Measurements from ENCODE around the gene DDX3X. TPM values are rescaled to one million over a fixed set of nuclear protein-coding genes. Genes with fewer than 3 reads are reported as not detected.

The DDX3X gene
- total RNA-seq, 1 donor, result 160 TPM

DNA sequence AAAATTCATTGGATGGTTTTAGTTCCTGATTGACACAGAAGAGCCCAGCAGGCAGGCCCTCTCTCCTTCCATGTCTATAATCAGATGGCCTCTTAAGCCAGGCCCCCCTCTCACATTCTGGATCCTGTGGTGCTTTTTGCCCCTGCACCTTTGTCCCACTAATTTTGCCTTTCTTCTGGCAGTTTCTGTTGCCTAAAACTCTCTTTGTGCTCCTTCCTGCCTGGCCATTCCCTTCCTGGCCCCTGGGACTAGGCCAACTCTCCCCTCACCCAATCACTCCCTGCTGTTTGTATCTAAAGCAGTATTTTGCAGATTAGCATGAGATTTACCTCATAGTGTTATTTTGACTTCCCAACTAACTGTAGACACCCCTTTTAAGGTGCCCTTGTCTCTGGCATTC lies 42.7 kb upstream of the DDX3X start:
- no peak for DNase-seq (ENCODE audit: insufficient read length, low spot score, missing footprints)
- Histone ChIP-seq H3K4me2 (ENCODE audit: insufficient read depth, low read length) (no peak overlapping the region), H3K27ac (ENCODE audit: low read depth, low read length) (no peak overlapping the region), H3K79me2 (ENCODE audit: insufficient read depth, low read length) (no peaks in the 10 kb centered on the region), H3K36me3 (ENCODE audit: insufficient read depth, low read length) (no peaks in the 10 kb centered on the region), H3K4me1 (ENCODE audit: insufficient read depth, low read length) (no peaks in the 10 kb centered on the region), H3K27me3 (ENCODE audit: insufficient read depth, low read length) (no peaks in the 10 kb centered on the region), H4K20me1 (ENCODE audit: insufficient read depth, low read length) (no peaks in the 10 kb centered on the region), H3K4me3 (ENCODE audit: insufficient read depth, low read length) (no peak overlapping the region), H2AFZ (ENCODE audit: low read length) (no peak overlapping the region), H3K9me3 (ENCODE audit: low read depth, low read length) (no peaks in the 10 kb centered on the region)
- TF ChIP-seq, protein P1, sequence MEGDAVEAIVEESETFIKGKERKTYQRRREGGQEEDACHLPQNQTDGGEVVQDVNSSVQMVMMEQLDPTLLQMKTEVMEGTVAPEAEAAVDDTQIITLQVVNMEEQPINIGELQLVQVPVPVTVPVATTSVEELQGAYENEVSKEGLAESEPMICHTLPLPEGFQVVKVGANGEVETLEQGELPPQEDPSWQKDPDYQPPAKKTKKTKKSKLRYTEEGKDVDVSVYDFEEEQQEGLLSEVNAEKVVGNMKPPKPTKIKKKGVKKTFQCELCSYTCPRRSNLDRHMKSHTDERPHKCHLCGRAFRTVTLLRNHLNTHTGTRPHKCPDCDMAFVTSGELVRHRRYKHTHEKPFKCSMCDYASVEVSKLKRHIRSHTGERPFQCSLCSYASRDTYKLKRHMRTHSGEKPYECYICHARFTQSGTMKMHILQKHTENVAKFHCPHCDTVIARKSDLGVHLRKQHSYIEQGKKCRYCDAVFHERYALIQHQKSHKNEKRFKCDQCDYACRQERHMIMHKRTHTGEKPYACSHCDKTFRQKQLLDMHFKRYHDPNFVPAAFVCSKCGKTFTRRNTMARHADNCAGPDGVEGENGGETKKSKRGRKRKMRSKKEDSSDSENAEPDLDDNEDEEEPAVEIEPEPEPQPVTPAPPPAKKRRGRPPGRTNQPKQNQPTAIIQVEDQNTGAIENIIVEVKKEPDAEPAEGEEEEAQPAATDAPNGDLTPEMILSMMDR (IDR thresholded peaks at IDR 0.05; ENCODE audit: extremely low read depth, low read depth, low read length), result no peak

DNA sequence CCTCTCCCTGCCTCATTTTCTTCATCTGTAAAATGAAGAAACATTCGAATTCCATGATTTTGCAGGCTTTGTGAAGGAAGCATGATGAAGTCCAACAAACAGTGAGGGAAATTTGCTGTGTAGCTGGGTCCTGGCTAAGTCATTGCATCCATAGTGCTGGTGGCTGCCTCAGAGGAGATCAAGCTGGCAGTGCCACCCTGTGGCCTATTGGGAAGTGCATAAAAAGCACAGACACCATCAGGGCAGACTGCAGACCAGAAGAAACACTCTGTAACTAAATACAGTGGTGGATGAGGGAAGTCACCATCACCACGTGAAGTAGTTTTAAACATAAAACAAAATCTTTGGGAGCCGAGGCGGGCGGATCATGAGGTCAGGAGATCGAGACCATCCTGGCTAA lies 40.7 kb upstream of the DDX3X start:
- no peaks in the 10 kb centered on the region for H3K27me3 ChIP-seq (ENCODE audit: insufficient read depth, low read length)
- H2AFZ ChIP-seq (ENCODE audit: low read length), result no peak overlapping the region
- peaks cover 3% of the 10 kb centered on the region for H3K4me1 ChIP-seq (ENCODE audit: insufficient read depth, low read length)
- H3K9me3 ChIP-seq (ENCODE audit: low read depth, low read length), result no peaks in the 10 kb centered on the region
- H4K20me1 ChIP-seq (ENCODE audit: insufficient read depth, low read length), result no peaks in the 10 kb centered on the region
- no peak overlapping the region for H3K4me2 ChIP-seq (ENCODE audit: insufficient read depth, low read length)
- no peak for DNase-seq (ENCODE audit: insufficient read length, low spot score, missing footprints)
- no peaks in the 10 kb centered on the region for H3K36me3 ChIP-seq (ENCODE audit: insufficient read depth, low read length)
- H3K79me2 ChIP-seq (ENCODE audit: insufficient read depth, low read length), result no peaks in the 10 kb centered on the region
- no peak overlapping the region for H3K4me3 ChIP-seq (ENCODE audit: insufficient read depth, low read length)
- TF ChIP-seq, protein P1 (IDR thresholded peaks at IDR 0.05; ENCODE audit: extremely low read depth, low read depth, low read length), result peak; percentile 44
- no peak overlapping the region for H3K27ac ChIP-seq (ENCODE audit: low read depth, low read length)

DNA sequence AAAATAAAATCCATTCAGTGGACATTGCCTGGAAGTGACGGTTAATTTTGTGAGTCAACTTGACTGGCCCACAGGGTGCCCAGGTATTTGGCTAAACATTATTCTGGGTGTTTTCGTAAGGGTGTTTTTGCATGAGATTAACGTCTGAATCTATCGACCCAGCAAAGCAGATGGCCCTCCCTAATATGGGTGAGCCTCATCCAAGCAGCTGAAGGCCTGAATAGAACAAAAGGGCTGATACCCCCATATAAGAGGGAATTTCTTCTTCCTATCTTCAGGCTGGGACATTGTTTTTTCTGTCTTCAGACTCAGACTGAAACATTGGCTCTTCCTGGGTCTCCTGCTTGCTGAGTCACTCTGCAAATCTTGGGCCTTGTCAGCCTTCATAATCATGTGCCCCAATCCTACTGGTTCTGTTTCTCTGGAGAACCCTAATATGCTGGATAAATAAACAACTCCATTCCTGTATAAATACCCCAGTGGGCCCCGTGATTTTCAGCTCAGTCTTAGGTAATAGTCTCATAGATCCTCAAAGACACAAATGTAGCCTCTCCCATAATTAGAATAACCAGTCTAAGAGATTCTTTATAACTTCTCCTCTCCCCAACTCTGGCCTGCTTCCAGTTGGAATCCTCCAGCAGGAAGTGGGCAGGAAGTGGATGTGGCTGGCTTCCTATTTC lies 33.1 kb upstream of the DDX3X start:
- Histone ChIP-seq H3K4me2 (ENCODE audit: insufficient read depth, low read length) (peak overlapping the region; percentile 10), H3K27ac (ENCODE audit: low read depth, low read length) (peak overlapping the region; percentile 67), H3K79me2 (ENCODE audit: insufficient read depth, low read length) (no peaks in the 10 kb centered on the region), H3K36me3 (ENCODE audit: insufficient read depth, low read length) (no peaks in the 10 kb centered on the region), H4K20me1 (ENCODE audit: insufficient read depth, low read length) (no peaks in the 10 kb centered on the region), H3K4me1 (ENCODE audit: insufficient read depth, low read length) (peaks cover 24% of the 10 kb centered on the region), H3K27me3 (ENCODE audit: insufficient read depth, low read length) (no peaks in the 10 kb centered on the region), H3K4me3 (ENCODE audit: insufficient read depth, low read length) (no peak overlapping the region), H2AFZ (ENCODE audit: low read length) (peak overlapping the region; percentile 53), H3K9me3 (ENCODE audit: low read depth, low read length) (no peaks in the 10 kb centered on the region)
- no peak for DNase-seq (ENCODE audit: insufficient read length, low spot score, missing footprints)
- TF ChIP-seq, protein P1 (IDR thresholded peaks at IDR 0.05; ENCODE audit: extremely low read depth, low read depth, low read length), result no peak

DNA sequence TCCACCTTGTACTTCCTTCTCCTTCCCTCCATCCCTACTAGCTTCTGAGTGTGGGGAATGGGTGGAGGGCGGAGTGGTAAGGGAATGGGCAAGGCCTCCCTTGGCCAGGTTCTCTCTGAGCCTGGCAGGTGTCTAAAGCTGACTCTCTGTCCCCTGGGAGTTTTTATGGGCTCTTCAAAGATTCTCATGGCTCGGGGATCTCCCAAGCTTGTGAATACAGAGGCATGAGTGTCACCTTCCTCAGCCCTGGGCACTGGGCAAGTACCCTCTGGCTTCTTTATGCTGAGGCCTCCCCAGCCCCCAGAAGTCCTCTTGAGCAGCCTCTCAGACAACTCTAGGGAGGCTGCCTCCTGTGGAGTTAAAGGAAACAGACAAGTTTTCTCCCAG lies 32.5 kb upstream of the DDX3X start:
- Histone ChIP-seq H3K4me3 (ENCODE audit: insufficient read depth, low read length) (no peak overlapping the region), H3K4me1 (ENCODE audit: insufficient read depth, low read length) (peaks cover 24% of the 10 kb centered on the region), H3K27ac (ENCODE audit: low read depth, low read length) (peak overlapping the region; percentile 67), H3K79me2 (ENCODE audit: insufficient read depth, low read length) (no peaks in the 10 kb centered on the region), H3K9me3 (ENCODE audit: low read depth, low read length) (no peaks in the 10 kb centered on the region), H2AFZ (ENCODE audit: low read length) (peak overlapping the region; percentile 53), H3K4me2 (ENCODE audit: insufficient read depth, low read length) (no peak overlapping the region), H3K36me3 (ENCODE audit: insufficient read depth, low read length) (no peaks in the 10 kb centered on the region), H3K27me3 (ENCODE audit: insufficient read depth, low read length) (no peaks in the 10 kb centered on the region), H4K20me1 (ENCODE audit: insufficient read depth, low read length) (no peaks in the 10 kb centered on the region)
- TF ChIP-seq, protein P1 (IDR thresholded peaks at IDR 0.05; ENCODE audit: extremely low read depth, low read depth, low read length), result no peak
- DNase-seq (ENCODE audit: insufficient read length, low spot score, missing footprints), result no peak

Data from osteoblast (primary cell).